OCI-LY1 (cell line): ENCODE measurements around the gene ATL1.

ENCODE experiments used
- H2AFZ ChIP-seq: fragments of 200-600 bp; sonication (generic), shearing (Covaris generic); 2 replicates; pipeline ENCODE4 v1.6.0; 2014; ENCODE audit warnings: antibody characterized with exemption, mild to moderate bottlenecking, low read length
- H3F3A ChIP-seq: fragments of 200-600 bp; sonication (generic), shearing (Covaris generic); 2 replicates; pipeline ENCODE4 v1.6.0; 2014; ENCODE audit warnings: mild to moderate bottlenecking, antibody characterized with exemption, low read length, moderate library complexity; ENCODE audit not compliant: insufficient read depth
- H3K27ac ChIP-seq: fragments of 200-600 bp; sonication (generic); 2 replicates; pipeline ENCODE4 v1.5.1; 2014; ENCODE audit warnings: low read length, mixed run types, mild to moderate bottlenecking, low read depth; ENCODE audit not compliant: poor library complexity, severe bottlenecking
- H3K27me3 ChIP-seq: fragments of 200-600 bp; sonication (generic); 2 replicates; pipeline ENCODE4 v1.6.0; 2014; ENCODE audit warnings: antibody characterized with exemption, mild to moderate bottlenecking, low read length, moderate library complexity; ENCODE audit not compliant: insufficient read depth
- H3K36me3 ChIP-seq: fragments of 200-600 bp; sonication (generic); 2 replicates; pipeline ENCODE4 v1.6.1; 2014; ENCODE audit warnings: mild to moderate bottlenecking, antibody characterized with exemption, low read length, moderate library complexity, mixed read lengths; ENCODE audit not compliant: insufficient read depth
- H3K4me1 ChIP-seq: fragments of 200-600 bp; sonication (generic); 2 replicates; pipeline ENCODE4 v1.5.1; 2014; ENCODE audit warnings: mild to moderate bottlenecking, low read length, moderate library complexity; ENCODE audit not compliant: insufficient read depth, severe bottlenecking
- H3K4me2 ChIP-seq: fragments of 200-600 bp; sonication (generic), shearing (Covaris generic); 2 replicates; pipeline ENCODE4 v1.6.1; 2014; ENCODE audit warnings: low read length
- H3K4me3 ChIP-seq: fragments of 200-600 bp; sonication (generic); 2 replicates; pipeline ENCODE4 v1.5.1; 2014; ENCODE audit warnings: low read length, low read depth, mild to moderate bottlenecking, mixed read lengths; ENCODE audit not compliant: poor library complexity, severe bottlenecking
- H3K79me2 ChIP-seq: fragments of 200-600 bp; shearing (Covaris generic); 2 replicates; pipeline ENCODE4 v1.6.1; 2016; ENCODE audit warnings: mixed run types, low read length, mixed read lengths; ENCODE audit not compliant: insufficient read depth
- H3K9ac ChIP-seq: fragments of 200-600 bp; sonication (generic), shearing (Covaris generic); 2 replicates; pipeline ENCODE4 v1.6.1; 2014; ENCODE audit warnings: mild to moderate bottlenecking, low read length, mixed read lengths
- H3K9me2 ChIP-seq: fragments of 200-600 bp; sonication (generic), shearing (Covaris generic); 2 replicates; pipeline ENCODE4 v1.6.1; 2014; ENCODE audit warnings: low read depth, mild to moderate bottlenecking, low read length, mixed read lengths
- H3K9me3 ChIP-seq: fragments of 200-600 bp; shearing (Covaris generic); 2 replicates; pipeline ENCODE4 v1.6.1; 2014; ENCODE audit warnings: low read length, mixed read lengths
- H4K20me1 ChIP-seq: fragments of 200-600 bp; sonication (generic), shearing (Covaris generic); 2 replicates; pipeline ENCODE4 v1.6.0; 2016; ENCODE audit warnings: mild to moderate bottlenecking, low read length; ENCODE audit not compliant: insufficient read depth
- CTCF ChIP-seq: fragments of 200-600 bp; sonication (generic), shearing (Covaris generic); IDR thresholded peaks from 2 replicates; pipeline ENCODE4 v1.5.1; 2017; ENCODE audit warnings: mild to moderate bottlenecking, antibody characterized with exemption, low read length, moderate library complexity, mixed read lengths
- EZH2 ChIP-seq: fragments of 200-600 bp; sonication (generic), shearing (Covaris generic); IDR thresholded peaks from 2 replicates; pipeline ENCODE4 v1.8.0; 2017; ENCODE audit warnings: borderline replicate concordance, mixed run types, mild to moderate bottlenecking, antibody characterized with exemption, low read length, moderate library complexity, mixed read lengths

Gene ATL1

GRCh38 chr14:50528000-50528399 lies 31.9 kb upstream of the ATL1 start:
- H3K9me2 ChIP-seq: no peaks in the 10 kb centered on the region
- no peaks in the 10 kb centered on the region for H3K27me3 ChIP-seq
- H3K9ac ChIP-seq: no peak overlapping the region
- H3K9me3 ChIP-seq: no peaks in the 10 kb centered on the region
- no peaks in the 10 kb centered on the region for H4K20me1 ChIP-seq
- H3K27ac ChIP-seq: no peak overlapping the region
- no peaks in the 10 kb centered on the region for H3F3A ChIP-seq
- no peak for TF ChIP-seq CTCF
- H3K79me2 ChIP-seq: peaks cover 89% of the 10 kb centered on the region
- peaks cover 16% of the 10 kb centered on the region; the same call in 1 of the 2 replicates for H3K36me3 ChIP-seq
- H3K4me3 ChIP-seq: no peak overlapping the region
- H3K4me2 ChIP-seq: no peak overlapping the region
- no peak overlapping the region for H2AFZ ChIP-seq
- H3K4me1 ChIP-seq: peaks cover 52% of the 10 kb centered on the region

GRCh38 chr14:50529288-50530179 lies 30.4 kb upstream of the ATL1 start:
- Histone ChIP-seq H3K4me2 (peak overlapping the region; percentile 99), H3K9ac (peak overlapping the region; percentile 95), H3K79me2 (peaks cover 74% of the 10 kb centered on the region), H3K9me3 (no peaks in the 10 kb centered on the region), H3F3A (no peaks in the 10 kb centered on the region), H3K36me3 (peaks cover 5% of the 10 kb centered on the region; the same call in 1 of the 2 replicates), H4K20me1 (no peaks in the 10 kb centered on the region), H3K27me3 (no peaks in the 10 kb centered on the region), H3K9me2 (no peaks in the 10 kb centered on the region), H3K4me3 (peak overlapping the region; percentile 78), H3K4me1 (peaks cover 61% of the 10 kb centered on the region), H3K27ac (peak overlapping the region; percentile 58), H2AFZ (no peak overlapping the region)
- TF ChIP-seq CTCF (peak; percentile 23; the same call in 1 of the 2 replicates), EZH2 (no peak)

GRCh38 chr14:50530358-50530757 lies 29.6 kb upstream of the ATL1 start:
- H3K27ac ChIP-seq: peak overlapping the region; percentile 58
- no peaks in the 10 kb centered on the region for H3K9me2 ChIP-seq
- peaks cover 5% of the 10 kb centered on the region; the same call in 1 of the 2 replicates for H3K36me3 ChIP-seq
- TF ChIP-seq CTCF: no peak
- no peak for TF ChIP-seq EZH2
- peak overlapping the region; percentile 99 for H3K4me2 ChIP-seq
- H3K27me3 ChIP-seq: no peaks in the 10 kb centered on the region
- H4K20me1 ChIP-seq: no peaks in the 10 kb centered on the region
- H3K4me3 ChIP-seq: peak overlapping the region; percentile 78
- H3F3A ChIP-seq: no peaks in the 10 kb centered on the region
- no peaks in the 10 kb centered on the region for H3K9me3 ChIP-seq
- no peak overlapping the region for H2AFZ ChIP-seq
- H3K79me2 ChIP-seq: peaks cover 66% of the 10 kb centered on the region
- H3K9ac ChIP-seq: peak overlapping the region; percentile 95
- H3K4me1 ChIP-seq: peaks cover 54% of the 10 kb centered on the region
